ENCODE data around the gene HSD11B1L.
A peak's percentile ranks its signal among the peaks of the same experiment; 100 is the strongest.

The HSD11B1L gene

DNA sequence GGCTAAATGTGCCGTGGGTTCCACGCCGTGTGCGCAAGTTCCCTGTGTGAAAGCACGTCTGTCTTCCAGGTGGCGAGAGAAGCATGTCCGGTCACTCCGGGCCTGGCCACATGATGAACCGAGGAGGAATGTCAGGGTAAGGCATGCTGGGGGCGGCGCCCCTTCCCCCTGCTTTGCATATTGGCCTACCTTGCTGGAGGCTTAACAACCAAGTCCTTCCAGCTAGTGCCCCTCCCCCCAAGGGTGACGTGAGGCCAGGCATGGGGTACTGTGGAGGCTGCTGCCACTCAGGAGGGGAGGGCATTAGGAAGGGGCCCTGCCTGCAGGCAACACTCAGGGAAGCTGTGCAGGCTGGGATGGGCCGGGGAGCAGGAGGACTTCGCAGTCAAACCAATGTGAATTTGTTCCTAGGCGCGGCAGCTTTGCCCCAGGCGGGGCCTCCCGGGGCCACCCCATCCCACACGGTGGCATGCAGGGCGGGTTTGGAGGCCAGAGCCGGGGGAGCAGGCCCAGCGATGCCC, 13.0 kb upstream of the HSD11B1L start:
- no peak for DNase-seq

DNA sequence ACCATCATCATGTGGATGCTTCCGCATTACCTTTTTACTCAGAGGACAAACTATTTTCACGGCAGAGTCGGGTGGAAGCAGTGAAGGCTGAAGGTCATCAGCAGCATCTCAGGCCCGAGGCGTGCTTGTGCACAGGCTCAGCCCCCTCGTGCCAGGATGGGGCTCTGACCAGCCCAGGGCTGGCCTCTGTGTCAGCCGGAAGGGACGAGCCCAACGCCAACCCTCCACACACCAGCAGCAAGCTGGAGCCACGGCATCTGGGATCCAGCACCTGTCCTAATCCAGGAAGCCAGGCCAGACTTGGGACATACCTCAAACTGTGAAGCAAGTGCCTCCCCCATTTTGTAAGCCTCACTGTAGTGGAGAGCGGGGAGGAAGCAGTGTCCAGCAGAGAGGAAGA, 11.6 kb upstream of the HSD11B1L start:
- DNase-seq = no peak

- no peak for DNase-seq
These were observed 9.2 kb upstream of the HSD11B1L start for GRCh38 chr19:5671600-5671999.

DNA sequence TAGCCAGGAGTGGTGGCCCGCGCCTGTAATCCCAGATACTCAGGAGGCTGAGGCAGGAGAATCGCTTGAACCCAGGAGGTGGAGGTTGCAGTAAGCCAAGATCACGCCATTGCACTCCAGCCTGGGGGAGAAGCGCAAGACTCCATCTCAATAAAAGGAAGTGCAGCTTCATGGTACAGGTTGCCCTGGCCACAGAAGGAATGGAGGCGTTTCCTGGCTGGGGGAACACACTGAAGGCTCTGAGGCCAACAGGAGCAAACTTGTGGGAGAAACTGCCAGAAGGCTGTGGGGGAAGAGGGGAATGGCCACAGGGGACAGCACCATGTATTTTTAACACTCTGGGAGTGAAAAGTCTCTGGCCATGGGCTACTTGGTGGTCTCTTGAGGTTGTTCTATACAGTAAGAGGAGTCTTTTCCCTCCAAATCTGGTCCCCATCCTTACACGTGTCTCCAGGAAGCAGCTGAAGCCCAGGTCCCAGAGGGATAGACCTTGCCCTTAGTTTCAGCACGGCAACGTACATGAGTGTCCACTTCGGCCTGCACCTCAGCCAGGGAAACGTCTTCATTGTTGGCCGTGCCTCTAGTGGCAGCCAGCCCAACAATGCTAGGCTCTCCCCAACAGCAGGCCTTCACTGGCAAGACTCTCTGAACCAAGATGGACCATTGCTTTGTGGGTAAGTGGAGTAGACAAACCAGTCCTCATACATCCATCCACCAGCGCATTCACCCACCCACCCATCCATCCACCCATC, 7.9 kb upstream of the HSD11B1L start:
- no peak for DNase-seq

GRCh38 chr19:5673752-5674151, 7.1 kb upstream of the HSD11B1L start:
- DNase-seq = no peak

GRCh38 chr19:5674714-5675113, 6.1 kb upstream of the HSD11B1L start:
- DNase-seq = no peak

GRCh38 chr19:5676105-5676771, 4.6 kb upstream of the HSD11B1L start:
- DNase-seq = no peak

DNA sequence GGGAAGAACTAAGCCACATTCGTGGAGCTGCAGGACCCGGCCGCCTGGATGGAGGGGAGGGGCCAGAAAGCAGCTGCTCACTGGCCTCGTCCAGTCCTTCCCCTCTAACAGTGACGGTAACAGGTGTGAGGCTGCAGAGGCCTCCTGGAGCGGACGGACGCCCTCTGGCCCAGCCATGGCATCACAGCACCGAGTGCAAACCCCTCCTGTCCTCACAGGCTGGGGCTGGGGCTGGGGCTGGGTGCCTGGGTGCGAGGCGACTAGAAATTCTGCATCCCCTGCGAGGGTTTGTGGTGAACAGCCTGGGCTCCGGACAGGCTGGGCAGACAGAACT, 4.1 kb upstream of the HSD11B1L start:
- DNase-seq = no peak

DNA sequence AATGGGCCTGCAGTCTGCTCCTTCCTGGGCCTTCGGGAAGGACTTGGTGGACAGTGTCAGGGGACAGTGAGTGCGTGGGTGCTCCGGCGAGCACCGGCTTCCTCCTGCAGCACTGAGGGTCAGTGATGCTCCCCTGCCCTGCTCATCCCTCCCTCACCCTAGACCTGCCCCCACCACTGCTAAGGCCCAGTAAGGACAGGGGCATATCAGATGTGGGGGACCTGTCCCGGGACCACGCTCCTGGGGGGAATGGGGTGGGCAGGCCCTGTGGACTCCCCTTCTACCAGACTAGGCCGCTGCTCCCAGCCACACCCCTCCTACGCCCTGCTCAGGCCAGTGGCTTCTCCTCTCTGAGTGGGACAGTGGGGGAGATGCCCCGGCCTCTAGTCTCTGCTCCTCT, 3.7 kb upstream of the HSD11B1L start:
- DNase-seq = no peak

- DNase-seq = no peak
These were observed 3.2 kb upstream of the HSD11B1L start for GRCh38 chr19:5677580-5677979.

DNA sequence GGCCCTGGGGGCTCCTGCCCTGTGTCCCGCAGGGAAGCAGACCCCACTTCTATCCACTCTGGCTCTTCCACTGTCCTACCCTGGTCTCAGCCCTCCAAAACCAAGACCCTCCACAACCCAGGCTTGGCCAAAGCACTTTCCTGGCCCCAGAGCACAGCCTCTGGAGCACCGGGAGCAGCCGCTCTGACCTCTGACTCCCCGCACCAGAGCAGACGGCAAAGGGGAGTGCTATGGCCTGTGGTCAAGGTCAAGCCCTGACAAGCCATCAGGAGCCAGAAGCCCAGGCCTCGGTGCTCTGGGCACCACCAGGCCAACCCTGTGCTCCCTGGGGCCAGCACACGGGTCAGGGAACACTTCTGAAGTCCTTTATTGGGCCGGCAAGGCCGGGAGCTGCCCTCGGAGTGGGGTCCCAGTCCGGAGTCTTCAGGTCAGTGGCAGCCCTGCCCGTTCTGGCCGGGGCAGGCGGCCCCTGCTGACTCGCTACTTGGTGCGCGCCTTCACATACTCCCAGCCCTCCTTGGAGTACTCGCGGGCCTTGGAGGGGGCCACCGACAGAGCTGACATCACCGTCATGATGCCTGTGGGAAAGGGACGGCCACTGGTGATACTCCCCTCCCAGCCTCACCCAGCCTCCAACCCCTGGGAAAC, 2.6 kb upstream of the HSD11B1L start:
- no peak for DNase-seq

- no peak for DNase-seq
These were observed 1.3 kb upstream of the HSD11B1L start for GRCh38 chr19:5679289-5680083.

GRCh38 chr19:5680084-5680436, 767 bp upstream of the HSD11B1L start:
- no peak for DNase-seq

DNA sequence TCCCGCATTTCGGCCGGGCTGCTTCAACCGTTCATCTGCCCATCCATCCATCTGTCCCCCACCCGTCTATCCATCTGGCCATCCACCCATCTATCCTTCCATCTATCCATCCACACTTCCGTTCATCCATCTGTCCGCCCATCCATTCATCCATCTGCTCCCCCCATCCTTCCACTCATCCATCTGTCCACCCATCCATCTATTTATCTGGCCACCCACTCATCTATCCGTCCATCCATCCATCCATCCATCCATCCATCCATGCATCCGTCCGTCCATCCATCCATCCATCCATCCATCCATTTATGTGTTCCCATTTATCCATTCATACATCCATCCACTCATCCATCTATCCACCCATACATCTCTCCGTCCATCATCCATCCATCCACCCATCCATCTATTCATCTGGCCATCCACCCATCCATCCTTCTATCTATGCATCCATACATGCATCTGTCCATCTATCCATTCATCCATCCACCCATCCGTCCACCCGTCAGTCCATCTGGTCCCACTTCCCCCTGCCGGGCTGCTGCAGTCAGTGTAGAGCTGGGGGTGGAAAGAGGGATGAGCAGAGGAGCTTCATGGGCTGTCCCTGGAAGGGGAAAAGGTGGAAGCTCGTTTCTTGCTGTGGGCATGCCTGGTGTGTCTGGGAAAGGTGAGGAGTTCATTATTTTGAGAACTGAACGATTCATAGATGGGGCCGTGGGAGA, 722 bp downstream of the HSD11B1L start:
- no peak for DNase-seq

DNA sequence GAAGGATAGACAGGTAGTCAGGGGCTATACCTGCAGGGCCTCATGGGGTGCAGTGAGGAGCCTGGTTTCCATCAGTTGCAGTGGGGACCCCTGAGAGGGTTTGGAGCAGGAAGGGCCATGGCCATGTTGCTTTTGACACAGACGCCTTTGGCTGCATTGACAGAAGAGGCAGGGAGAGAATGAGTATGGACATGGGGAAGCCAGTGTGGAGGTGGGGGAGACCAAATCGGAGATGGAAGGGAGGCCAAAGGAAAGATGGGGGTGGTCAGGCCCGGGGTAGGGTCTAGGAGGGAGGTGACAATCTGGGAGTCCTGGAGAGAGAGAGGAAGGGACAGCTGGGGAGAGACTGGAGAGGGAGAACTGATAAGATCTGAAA, 1.3 kb downstream of the HSD11B1L start:
- DNase-seq = no peak

DNA sequence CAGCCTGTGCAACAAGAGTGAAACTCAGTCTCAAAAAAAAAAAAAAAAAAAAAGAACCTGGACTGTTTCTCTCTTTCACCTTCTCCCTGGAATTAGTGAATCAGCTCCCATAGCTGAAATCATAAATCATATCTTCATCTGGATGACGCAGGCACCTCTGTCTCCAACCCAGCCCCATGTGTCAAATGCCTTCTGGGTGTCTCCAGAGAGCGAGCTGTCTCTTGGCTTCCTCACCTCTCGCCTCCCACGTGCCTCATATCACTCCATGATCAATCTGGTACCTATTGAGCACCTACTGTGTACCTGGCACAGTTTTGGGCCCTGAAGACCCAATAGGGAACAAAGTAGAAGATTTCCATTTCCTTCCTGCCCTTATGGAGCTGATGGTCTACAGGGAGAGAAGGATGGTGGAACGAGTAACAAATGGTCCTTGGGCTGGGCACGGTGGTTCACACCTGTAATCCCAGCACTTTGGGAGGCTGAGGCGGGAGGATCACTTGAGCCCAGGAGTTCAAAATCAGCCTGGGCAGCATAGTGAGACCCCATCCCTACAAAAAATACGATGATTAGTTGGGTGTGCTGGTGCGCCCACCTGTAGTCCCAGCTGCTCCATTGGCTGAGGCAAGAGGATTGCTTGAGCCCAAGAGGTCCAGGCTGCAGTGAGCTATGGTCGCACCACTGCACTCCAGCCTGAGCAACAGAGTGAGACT, 2.5 kb downstream of the HSD11B1L start:
- no peak for DNase-seq

DNA sequence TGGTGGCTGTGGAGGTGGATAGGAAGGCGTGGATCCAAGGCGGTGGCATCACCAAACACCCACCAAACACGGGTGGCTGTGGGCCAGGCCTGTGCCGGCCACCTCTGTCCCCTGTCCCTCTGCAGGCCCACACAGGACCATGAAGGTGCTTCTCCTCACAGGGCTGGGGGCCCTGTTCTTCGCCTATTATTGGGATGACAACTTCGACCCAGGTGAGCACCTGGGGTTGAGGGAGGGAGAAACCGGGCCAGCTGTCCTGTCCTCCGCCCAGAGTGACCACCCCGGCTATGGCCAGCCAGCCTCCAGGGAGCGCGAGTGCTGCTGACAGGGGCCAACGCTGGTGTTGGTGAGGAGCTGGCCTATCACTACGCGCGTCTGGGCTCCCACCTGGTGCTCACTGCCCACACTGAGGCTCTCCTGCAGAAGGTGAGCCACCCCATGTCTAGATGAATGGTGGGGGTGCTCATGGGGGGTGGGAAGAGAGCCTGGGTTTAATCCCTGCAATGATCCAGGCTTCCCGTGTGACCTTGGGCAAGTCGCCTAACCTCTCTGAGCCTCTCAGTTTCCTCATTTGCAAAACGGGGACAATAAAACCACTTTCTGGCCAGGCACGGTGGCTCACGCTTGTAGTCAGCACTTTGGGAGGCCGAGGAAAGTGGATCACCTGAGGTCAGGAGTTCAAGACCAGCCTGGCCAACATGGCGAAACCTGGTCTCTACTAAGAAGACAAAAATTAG, 4.0 kb downstream of the HSD11B1L start:
- DNase-seq = no peak

- no peak for DNase-seq
These were observed 5.5 kb downstream of the HSD11B1L start for GRCh38 chr19:5686326-5686646.

GRCh38 chr19:5686647-5687359, 6.0 kb downstream of the HSD11B1L start:
- DNase-seq = peak; percentile 92

- DNase-seq = no peak
These were observed 6.8 kb downstream of the HSD11B1L start for GRCh38 chr19:5687360-5688198.
